OCI-M2 (cell line): ENCODE measurements around the gene ESR2.

Experiments
- DNase-seq: peaks from one replicate; lab custom pipeline; 2025; ENCODE audit not compliant: unreplicated experiment; lab: John Stamatoyannopoulos, UW

Gene ESR2

GRCh38 chr14:64092940-64093339 is 201.2 kb downstream of the ESR2 start:
- no peak for DNase-seq

GRCh38 chr14:64092338-64092737 is 201.8 kb downstream of the ESR2 start:
- DNase-seq: no peak

GRCh38 chr14:64091217-64091616 is 203.0 kb downstream of the ESR2 start:
- no peak for DNase-seq

GRCh38 chr14:64089920-64090319 is 204.3 kb downstream of the ESR2 start:
- DNase-seq: no peak

- DNase-seq: no peak
Measured at GRCh38 chr14:64088647-64088964, 205.6 kb downstream of the ESR2 start.

GRCh38 chr14:64082837-64083236 is 211.3 kb downstream of the ESR2 start:
- DNase-seq: no peak

- no peak for DNase-seq
Measured at GRCh38 chr14:64081174-64081746, 212.9 kb downstream of the ESR2 start.

GRCh38 chr14:64080452-64080851 is 213.7 kb downstream of the ESR2 start:
- no peak for DNase-seq

GRCh38 chr14:64075613-64076005 is 218.6 kb downstream of the ESR2 start:
- no peak for DNase-seq

- no peak for DNase-seq
Measured at GRCh38 chr14:64074961-64075612, 219.1 kb downstream of the ESR2 start.

- no peak for DNase-seq
Measured at GRCh38 chr14:64069634-64070359, 224.4 kb downstream of the ESR2 start.

- DNase-seq: no peak
Measured at GRCh38 chr14:64064447-64064846, 229.7 kb downstream of the ESR2 start.

GRCh38 chr14:64062381-64063115 is 231.6 kb downstream of the ESR2 start:
- no peak for DNase-seq

GRCh38 chr14:64061706-64062105 is 232.5 kb downstream of the ESR2 start:
- DNase-seq: no peak

- DNase-seq: no peak
Measured at GRCh38 chr14:64061115-64061514, 233.1 kb downstream of the ESR2 start.

GRCh38 chr14:64060648-64061096 is 233.5 kb downstream of the ESR2 start:
- no peak for DNase-seq

- DNase-seq: no peak
Measured at GRCh38 chr14:64060199-64060545, 234.0 kb downstream of the ESR2 start.

GRCh38 chr14:64059454-64060198 is 234.5 kb downstream of the ESR2 start:
- DNase-seq: no peak

GRCh38 chr14:64053694-64054669 is 240.2 kb downstream of the ESR2 start:
- DNase-seq: no peak
